Natural killer cell (primary cell): Measurements from ENCODE around the gene DNLZ. TPM values are rescaled to one million over a fixed set of nuclear protein-coding genes. Genes with fewer than 3 reads are reported as not detected.

Experiments used
- ATAC-seq, 3 donors: fragments of 150-1000 bp in 2 of 3; fragments of 200-7000 bp in 1 of 3; cut with Tn5 transposase; 1 replicate in 1 of 3; 2 replicates in 2 of 3; pipeline ENCODE4 v1.10.0; 2021; ENCODE audit warnings: mild to moderate bottlenecking in 2 of 3, moderate library complexity in 2 of 3
- DNase-seq, 2 donors: peaks; one replicate each; pipeline versions ENCODE4 v3.0.0 to v3.0.0-alpha.2; 2013 to 2021; ENCODE audit warnings: mixed read lengths in 1 of 2
- H3K27ac ChIP-seq: one replicate; pipeline ENCODE4 v1.5.1; 2013; ENCODE audit warnings: mild to moderate bottlenecking, low read length
- H3K27me3 ChIP-seq: one replicate; pipeline ENCODE4 v1.6.1; 2013; ENCODE audit warnings: low read length; ENCODE audit not compliant: control insufficient read depth, insufficient read depth
- H3K36me3 ChIP-seq: one replicate; pipeline ENCODE4 v1.6.1; 2013; ENCODE audit warnings: low read length; ENCODE audit not compliant: control insufficient read depth, insufficient read depth
- H3K4me1 ChIP-seq: one replicate; pipeline ENCODE4 v1.6.1; 2013; ENCODE audit warnings: low read length; ENCODE audit not compliant: control insufficient read depth, insufficient read depth
- H3K4me3 ChIP-seq: one replicate; pipeline ENCODE4 v1.5.1; 2013; ENCODE audit warnings: low read length
- H3K9me3 ChIP-seq: one replicate; pipeline ENCODE4 v1.6.1; 2013; ENCODE audit warnings: low read length; ENCODE audit not compliant: control insufficient read depth, insufficient read depth
- H3K27ac Mint-ChIP-seq, 2 donors: one replicate each; pipeline ENCODE4 v1.8.0; 2022; ENCODE audit warnings: mild to moderate bottlenecking in 2 of 2, mixed read lengths in 2 of 2, moderate library complexity in 1 of 2
- H3K27me3 Mint-ChIP-seq, 2 donors: one replicate each; pipeline ENCODE4 v1.8.0; 2022; ENCODE audit warnings: low read depth in 2 of 2, mixed read lengths in 2 of 2
- H3K36me3 Mint-ChIP-seq: one replicate; pipeline ENCODE4 v1.8.0; 2022; ENCODE audit warnings: mixed read lengths
- H3K4me1 Mint-ChIP-seq, 2 donors: one replicate each; pipeline ENCODE4 v1.8.0; 2022; ENCODE audit warnings: mixed read lengths in 2 of 2
- H3K4me3 Mint-ChIP-seq: one replicate; pipeline ENCODE4 v1.8.0; 2022; ENCODE audit warnings: mild to moderate bottlenecking, moderate library complexity, mixed read lengths
- H3K9me3 Mint-ChIP-seq, 2 donors: one replicate each; pipeline ENCODE4 v1.8.0; 2022; ENCODE audit warnings: mixed read lengths in 2 of 2
- WGBS: methylation state at CpG from one replicate; pipeline ENCODE4 v1.1.7; 2013; ENCODE audit warnings: missing lambda C conversion rate; ENCODE audit not compliant: insufficient coverage; 5-methylcytosine and 5-hydroxymethylcytosine counted together
- intact Hi-C: fragments of 100-400 bp; cut with micrococcal nuclease; formaldehyde crosslinking; loops from one replicate; pipeline ENCODE4 v1.14.2; 2022
- total RNA-seq, 4 donors: library from RNA; stranded (reverse); fragments of 120-200 nt in 1 of 4; gene quantifications; one replicate each; pipeline versions ENCODE4 v1.2.3 to v1.2.4, GENCODE V29; 2013 to 2022
- TF ChIP-seq, protein P1 (sequence below): fragments of 200-600 bp; IDR thresholded peaks from one replicate; pipeline ENCODE4 v1.8.0; 2022; ENCODE audit warnings: antibody characterized with exemption

Gene DNLZ
- total RNA-seq, 3 donors from 2014 or later (not counting 1 experiment from before 2014, with no cell fraction given), result 24.6 to 34.8 (median 28.9) TPM

GRCh38 chr9:136340356-136341041, 23.0 kb downstream of the DNLZ start:
- no peak for DNase-seq
- intact Hi-C loops, result no loop called here
- TF ChIP-seq, protein P1, sequence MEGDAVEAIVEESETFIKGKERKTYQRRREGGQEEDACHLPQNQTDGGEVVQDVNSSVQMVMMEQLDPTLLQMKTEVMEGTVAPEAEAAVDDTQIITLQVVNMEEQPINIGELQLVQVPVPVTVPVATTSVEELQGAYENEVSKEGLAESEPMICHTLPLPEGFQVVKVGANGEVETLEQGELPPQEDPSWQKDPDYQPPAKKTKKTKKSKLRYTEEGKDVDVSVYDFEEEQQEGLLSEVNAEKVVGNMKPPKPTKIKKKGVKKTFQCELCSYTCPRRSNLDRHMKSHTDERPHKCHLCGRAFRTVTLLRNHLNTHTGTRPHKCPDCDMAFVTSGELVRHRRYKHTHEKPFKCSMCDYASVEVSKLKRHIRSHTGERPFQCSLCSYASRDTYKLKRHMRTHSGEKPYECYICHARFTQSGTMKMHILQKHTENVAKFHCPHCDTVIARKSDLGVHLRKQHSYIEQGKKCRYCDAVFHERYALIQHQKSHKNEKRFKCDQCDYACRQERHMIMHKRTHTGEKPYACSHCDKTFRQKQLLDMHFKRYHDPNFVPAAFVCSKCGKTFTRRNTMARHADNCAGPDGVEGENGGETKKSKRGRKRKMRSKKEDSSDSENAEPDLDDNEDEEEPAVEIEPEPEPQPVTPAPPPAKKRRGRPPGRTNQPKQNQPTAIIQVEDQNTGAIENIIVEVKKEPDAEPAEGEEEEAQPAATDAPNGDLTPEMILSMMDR, result no peak
- Histone ChIP-seq H3K27ac (no peak overlapping the region), H3K27me3 (no peaks in the 10 kb centered on the region), H3K4me3 (no peak overlapping the region), H3K9me3 (no peaks in the 10 kb centered on the region), H3K36me3 (no peaks in the 10 kb centered on the region), H3K4me1 (peaks cover 7% of the 10 kb centered on the region)
- WGBS, result 96% methylated on average over 28 of the region's 28 CpGs
- no peak overlapping the region for H3K27ac Mint-ChIP-seq
- H3K27me3 Mint-ChIP-seq, result no peaks in the 10 kb centered on the region
- H3K4me3 Mint-ChIP-seq, result no peak overlapping the region
- no peaks in the 10 kb centered on the region for H3K9me3 Mint-ChIP-seq
- H3K36me3 Mint-ChIP-seq, result no peaks in the 10 kb centered on the region
- no peak for ATAC-seq
- H3K4me1 Mint-ChIP-seq, result peaks cover 0 to 7% of the 10 kb centered on the region in 2 donors

- no peaks in the 10 kb centered on the region for H3K9me3 Mint-ChIP-seq
- no peaks in the 10 kb centered on the region for H3K36me3 Mint-ChIP-seq
- Histone ChIP-seq H3K36me3 (no peaks in the 10 kb centered on the region), H3K4me3 (no peak overlapping the region), H3K27me3 (no peaks in the 10 kb centered on the region), H3K4me1 (peaks cover 7% of the 10 kb centered on the region), H3K9me3 (no peaks in the 10 kb centered on the region), H3K27ac (no peak overlapping the region)
- TF ChIP-seq, protein P1, result no peak
- H3K4me3 Mint-ChIP-seq, result no peak overlapping the region
- no peak for DNase-seq
- WGBS, result 88% methylated on average over 12 of the region's 12 CpGs
- ATAC-seq, result no peak
- H3K27ac Mint-ChIP-seq, result no peak overlapping the region
- peaks cover 0 to 7% of the 10 kb centered on the region in 2 donors for H3K4me1 Mint-ChIP-seq
- no peaks in the 10 kb centered on the region for H3K27me3 Mint-ChIP-seq
- intact Hi-C loops, result no loop called here
These were observed 23.6 kb downstream of the DNLZ start for GRCh38 chr9:136339958-136340310.

- H3K36me3 ChIP-seq, result no peaks in the 10 kb centered on the region
- intact Hi-C loops, result no loop called here
- H3K27ac ChIP-seq, result no peak overlapping the region
- H3K27me3 Mint-ChIP-seq, result no peaks in the 10 kb centered on the region
- no peaks in the 10 kb centered on the region for H3K27me3 ChIP-seq
- ATAC-seq (peak; percentile 48 to 57 (median 51)), DNase-seq (peak in 1 of 2 donors; percentile 55)
- H3K9me3 ChIP-seq, result no peaks in the 10 kb centered on the region
- no peak overlapping the region for H3K4me3 ChIP-seq
- H3K4me1 ChIP-seq, result peaks cover 7% of the 10 kb centered on the region
- peaks cover 0 to 7% of the 10 kb centered on the region in 2 donors for H3K4me1 Mint-ChIP-seq
- no peaks in the 10 kb centered on the region for H3K9me3 Mint-ChIP-seq
- H3K36me3 Mint-ChIP-seq, result no peaks in the 10 kb centered on the region
- H3K27ac Mint-ChIP-seq, result no peak overlapping the region
- TF ChIP-seq, protein P1, result peak; percentile 59
- no peak overlapping the region for H3K4me3 Mint-ChIP-seq
- WGBS, result 85% methylated on average over 29 of the region's 32 CpGs
These were observed 24.2 kb downstream of the DNLZ start for GRCh38 chr9:136339173-136339957.
